H1 (cell line): ENCODE data around the gene SENP2.

ENCODE experiments used
- BCL11A ChIP-seq, 2 experiments: IDR thresholded peaks; one replicate each; pipeline ENCODE4 v1.6.1; 2011; ENCODE audit warnings: low read depth in 2 of 2, low read length in 2 of 2, mild to moderate bottlenecking in 2 of 2
- BRCA1 ChIP-seq: IDR thresholded peaks from 2 replicates; pipeline ENCODE4 v1.6.1; 2012; ENCODE audit warnings: low read depth, low read length, improper control_type of control experiment
- CTCF ChIP-seq, 3 experiments: IDR thresholded peaks; 1 replicate in 2 of 3; 2 replicates in 1 of 3; pipeline versions ENCODE4 v1.5.1 to v1.6.1; 2011; ENCODE audit warnings: low read length in 3 of 3, mild to moderate bottlenecking in 3 of 3, inconsistent platforms in 2 of 3, low read depth in 1 of 3, moderate library complexity in 1 of 3; ENCODE audit not compliant: insufficient read depth in 1 of 3; ENCODE audit errors: control extremely low read depth in 1 of 3
- SIN3A ChIP-seq, 2 experiments: IDR thresholded peaks in 1 of 2; conservative IDR thresholded peaks in 1 of 2; 2 replicates each; pipeline ENCODE4 v1.6.1; 2011 to 2012; ENCODE audit warnings: low read length in 2 of 2, improper control_type of control experiment in 1 of 2, low read depth in 1 of 2, mild to moderate bottlenecking in 1 of 2
- SIRT6 ChIP-seq: IDR thresholded peaks from one replicate; pipeline ENCODE4 v1.7.1; 2012; ENCODE audit warnings: low read length, inconsistent platforms
- TAF1 ChIP-seq: IDR thresholded peaks from 2 replicates; pipeline ENCODE4 v1.6.1; 2011; ENCODE audit warnings: mild to moderate bottlenecking, low read depth, low read length

- TF ChIP-seq BCL11A (IDR thresholded peaks at IDR 0.05; ENCODE audit: low read depth in 2 of 2, low read length in 2 of 2) (no peak), SIN3A (conservative IDR thresholded peaks at IDR 0.05 in 1 of 2, IDR thresholded peaks at IDR 0.05 in 1 of 2; ENCODE audit: low read depth in 1 of 2, low read length in 2 of 2) (no peak), CTCF (IDR thresholded peaks at IDR 0.05; ENCODE audit: control extremely low read depth in 1 of 3, insufficient read depth in 1 of 3, low read depth in 1 of 3, low read length in 3 of 3) (no peak), SIRT6 (no peak), BRCA1 (no peak), TAF1 (no peak)
These were observed 31.0 kb upstream of the SENP2 start for GRCh38 chr3:185555101-185555501.
